ENCODE results near the gene LMX1B. TPM values are rescaled to one million over a fixed set of nuclear protein-coding genes. Genes with fewer than 3 reads are reported as not detected.

The LMX1B gene
- polyA plus RNA-seq, 1 of the 3 experiments (the other 2 are of a cell fraction): not detected

DNA sequence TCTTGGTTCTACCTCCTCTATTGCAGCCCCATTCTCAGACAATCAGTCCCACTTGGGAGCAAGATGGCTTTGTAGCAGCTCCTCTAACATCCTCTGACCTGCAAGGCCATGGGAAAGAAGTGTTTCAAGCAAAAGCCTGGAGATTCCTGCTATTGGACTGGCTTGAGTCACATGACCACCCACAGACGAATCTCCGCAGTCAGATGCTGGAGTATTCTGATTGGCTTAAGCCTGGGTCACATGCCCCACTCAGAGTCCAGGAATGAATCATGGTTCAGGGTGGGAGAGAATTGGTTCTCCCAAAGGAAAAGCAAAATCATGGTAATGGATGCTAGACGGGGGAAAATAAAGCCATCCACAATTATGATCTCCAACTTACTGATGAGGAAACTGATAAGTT is 22.6 kb upstream of the LMX1B start:
- no peak overlapping the region for H3K4me2 ChIP-seq
- ChIA-PET POLR2A (no interaction called here), CTCF (interaction anchor here (0.6 to 1.4 kb wide), 3 partner anchors 24 to 91 kb away, joined by 3 read pairs; no protein-coding TSS in a partner anchor)
- peak; percentile 48 for DNase-seq
- 57% methylated on average over 3 of the region's 3 CpGs for WGBS (ENCODE audit: low lambda C conversion rate)
- H3K9ac ChIP-seq: no peak overlapping the region
- no peaks in the 10 kb centered on the region for H4K20me1 ChIP-seq (ENCODE audit: insufficient read depth)
- H3F3A ChIP-seq (replicated peaks; ENCODE audit: insufficient read depth): no peaks in the 10 kb centered on the region
- H3K9me3 ChIP-seq: no peaks in the 10 kb centered on the region
- H3K27me3 ChIP-seq (ENCODE audit: insufficient read depth): peaks cover 18% of the 10 kb centered on the region
- no peaks in the 10 kb centered on the region for H3K79me2 ChIP-seq (ENCODE audit: insufficient read depth)
- H2AFZ ChIP-seq (ENCODE audit: low read depth): no peak overlapping the region
- peaks cover 0 to 7% of the 10 kb centered on the region in 2 experiments; a peak in 1 of 4 replicates for H3K4me1 ChIP-seq (ENCODE audit: control insufficient read depth in 1 of 2, insufficient read depth in 2 of 2, low read depth in 1 of 2, low read length in 1 of 2)
- H3K4me3 ChIP-seq (ENCODE audit: low read depth in 2 of 2, low read length in 1 of 2): no peak overlapping the region
- TF ChIP-seq YY1 (IDR thresholded peaks at IDR 0.05; ENCODE audit: low read depth) (no peak), ELF1 (IDR thresholded peaks at IDR 0.05) (no peak), POLR2AphosphoS5 (IDR thresholded peaks at IDR 0.05; ENCODE audit: low read depth, low read length) (no peak), CHD2 (IDR thresholded peaks at IDR 0.05; ENCODE audit: low read length, partially characterized antibody) (no peak), RCOR1 (IDR thresholded peaks at IDR 0.05; ENCODE audit: low read length) (no peak), TAF1 (IDR thresholded peaks at IDR 0.05; ENCODE audit: borderline replicate concordance, low read depth, low read length) (no peak), EP300 (IDR thresholded peaks at IDR 0.05; ENCODE audit: borderline replicate concordance in 1 of 2, low read depth in 1 of 2, low read length in 1 of 2) (no peak)
- TF ChIP-seq, protein P1, sequence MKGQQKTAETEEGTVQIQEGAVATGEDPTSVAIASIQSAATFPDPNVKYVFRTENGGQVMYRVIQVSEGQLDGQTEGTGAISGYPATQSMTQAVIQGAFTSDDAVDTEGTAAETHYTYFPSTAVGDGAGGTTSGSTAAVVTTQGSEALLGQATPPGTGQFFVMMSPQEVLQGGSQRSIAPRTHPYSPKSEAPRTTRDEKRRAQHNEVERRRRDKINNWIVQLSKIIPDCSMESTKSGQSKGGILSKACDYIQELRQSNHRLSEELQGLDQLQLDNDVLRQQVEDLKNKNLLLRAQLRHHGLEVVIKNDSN (IDR thresholded peaks at IDR 0.05; ENCODE audit: borderline replicate concordance, low read depth): peak; percentile 75
- H3K36me3 ChIP-seq (replicated peaks in 1 of 2; ENCODE audit: control insufficient read depth in 1 of 2, insufficient read depth in 2 of 2, low read length in 1 of 2): no peaks in the 10 kb centered on the region
- no peak overlapping the region for H3K27ac ChIP-seq (ENCODE audit: low read depth in 2 of 2, low read length in 1 of 2)
- H3K9me2 ChIP-seq: no peaks in the 10 kb centered on the region

DNA sequence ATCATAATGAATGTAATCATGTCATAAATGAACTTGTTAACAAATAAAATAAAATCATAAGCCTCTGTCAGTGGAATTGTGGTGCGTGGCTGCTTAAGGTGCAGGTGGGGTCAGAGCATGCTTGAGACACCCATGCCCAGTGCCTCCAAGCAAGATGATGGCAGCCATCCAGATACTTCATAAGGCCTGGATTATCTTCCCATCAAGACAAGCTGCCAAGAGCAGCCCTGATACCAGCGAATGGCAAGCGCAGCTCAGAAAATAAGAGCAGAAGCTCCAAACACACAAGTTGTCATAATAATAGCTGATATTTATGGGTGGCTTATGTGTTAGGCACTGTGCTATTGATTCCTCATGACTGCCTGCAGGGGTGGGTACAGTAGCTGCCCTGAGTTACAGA is 21.8 kb upstream of the LMX1B start:
- Histone ChIP-seq H4K20me1 (ENCODE audit: insufficient read depth) (no peaks in the 10 kb centered on the region), H3K9ac (no peak overlapping the region), H3K9me3 (no peaks in the 10 kb centered on the region), H3K27me3 (ENCODE audit: insufficient read depth) (peaks cover 17% of the 10 kb centered on the region), H3K4me3 (ENCODE audit: low read depth in 2 of 2, low read length in 1 of 2) (no peak overlapping the region), H3K79me2 (ENCODE audit: insufficient read depth) (no peaks in the 10 kb centered on the region), H3K27ac (ENCODE audit: low read depth in 2 of 2, low read length in 1 of 2) (no peak overlapping the region), H3K9me2 (no peaks in the 10 kb centered on the region), H3F3A (replicated peaks; ENCODE audit: insufficient read depth) (no peaks in the 10 kb centered on the region), H3K4me1 (ENCODE audit: control insufficient read depth in 1 of 2, insufficient read depth in 2 of 2, low read depth in 1 of 2, low read length in 1 of 2) (peaks cover 0 to 7% of the 10 kb centered on the region in 2 experiments; a peak in 1 of 4 replicates), H3K4me2 (no peak overlapping the region), H3K36me3 (replicated peaks in 1 of 2; ENCODE audit: control insufficient read depth in 1 of 2, insufficient read depth in 2 of 2, low read length in 1 of 2) (no peaks in the 10 kb centered on the region), H2AFZ (ENCODE audit: low read depth) (no peak overlapping the region)
- 55% methylated on average over 1 of the region's 3 CpGs for WGBS (ENCODE audit: low lambda C conversion rate)
- no peak for DNase-seq
- TF ChIP-seq GATA2 (CRISPR knock-in tag; IDR thresholded peaks at IDR 0.05) (peak; percentile 21; the same call in 1 of the 2 replicates), TEAD4 (IDR thresholded peaks at IDR 0.05; ENCODE audit: borderline replicate concordance, insufficient read depth) (no peak)
- POLR2A ChIA-PET: no interaction called here
- CTCF ChIA-PET: interaction anchor here (0.8 to 2.2 kb wide), 6 partner anchors 11 to 92 kb away, joined by 3 to 6 read pairs (median 3); no protein-coding TSS in a partner anchor

DNA sequence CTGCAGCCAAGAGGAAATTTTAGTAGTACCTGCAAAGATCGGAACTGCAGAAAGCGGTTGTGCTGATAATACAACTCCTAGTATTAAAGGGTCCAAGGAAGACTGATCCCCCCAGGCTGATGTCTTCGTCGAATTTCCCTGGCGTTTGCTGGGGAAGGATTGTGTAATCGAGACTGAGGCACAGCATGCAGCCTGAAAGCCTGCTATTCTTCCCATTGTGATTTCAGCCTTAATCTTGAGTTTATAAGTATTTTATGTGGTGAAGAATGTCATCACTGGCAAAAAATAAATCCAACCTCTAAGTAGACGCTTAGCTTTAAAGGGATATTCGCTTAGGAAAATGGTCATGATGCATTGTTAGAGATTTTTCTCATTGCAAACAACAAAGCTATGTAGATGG is 21.3 kb upstream of the LMX1B start:
- no peaks in the 10 kb centered on the region for H4K20me1 ChIP-seq (ENCODE audit: insufficient read depth)
- peaks cover 0 to 7% of the 10 kb centered on the region in 2 experiments; a peak in 1 of 4 replicates for H3K4me1 ChIP-seq (ENCODE audit: control insufficient read depth in 1 of 2, insufficient read depth in 2 of 2, low read depth in 1 of 2, low read length in 1 of 2)
- peaks cover 22% of the 10 kb centered on the region for H3K27me3 ChIP-seq (ENCODE audit: insufficient read depth)
- no peaks in the 10 kb centered on the region for H3F3A ChIP-seq (replicated peaks; ENCODE audit: insufficient read depth)
- ChIA-PET CTCF (interaction anchor here (0.8 to 2.2 kb wide), 6 partner anchors 12 to 93 kb away, joined by 3 to 13 read pairs (median 4); no protein-coding TSS in a partner anchor), POLR2A (no interaction called here)
- H2AFZ ChIP-seq (ENCODE audit: low read depth): no peak overlapping the region
- no peak overlapping the region for H3K27ac ChIP-seq (ENCODE audit: low read depth in 2 of 2, low read length in 1 of 2)
- H3K9ac ChIP-seq: no peak overlapping the region
- no peak overlapping the region for H3K4me2 ChIP-seq
- H3K79me2 ChIP-seq (ENCODE audit: insufficient read depth): no peaks in the 10 kb centered on the region
- H3K4me3 ChIP-seq (ENCODE audit: low read depth in 2 of 2, low read length in 1 of 2): no peak overlapping the region
- H3K9me2 ChIP-seq: no peaks in the 10 kb centered on the region
- no peaks in the 10 kb centered on the region for H3K36me3 ChIP-seq (replicated peaks in 1 of 2; ENCODE audit: control insufficient read depth in 1 of 2, insufficient read depth in 2 of 2, low read length in 1 of 2)
- no peak for DNase-seq
- H3K9me3 ChIP-seq: no peaks in the 10 kb centered on the region
- 20% methylated on average over 8 of the region's 8 CpGs for whole genome bisulfite sequencing (ENCODE audit: low lambda C conversion rate)
- no peak for TF ChIP-seq NFIC (IDR thresholded peaks at IDR 0.05; ENCODE audit: borderline replicate concordance)
- TF ChIP-seq TAF1 (IDR thresholded peaks at IDR 0.05; ENCODE audit: borderline replicate concordance, low read depth, low read length): no peak
- no peak for TF ChIP-seq NRF1 (IDR thresholded peaks at IDR 0.05; ENCODE audit: low read depth, low read length)
- TF ChIP-seq YY1 (IDR thresholded peaks at IDR 0.05; ENCODE audit: low read depth): no peak
- no peak for TF ChIP-seq TEAD4 (IDR thresholded peaks at IDR 0.05; ENCODE audit: borderline replicate concordance, insufficient read depth)
- TF ChIP-seq, protein P2, sequence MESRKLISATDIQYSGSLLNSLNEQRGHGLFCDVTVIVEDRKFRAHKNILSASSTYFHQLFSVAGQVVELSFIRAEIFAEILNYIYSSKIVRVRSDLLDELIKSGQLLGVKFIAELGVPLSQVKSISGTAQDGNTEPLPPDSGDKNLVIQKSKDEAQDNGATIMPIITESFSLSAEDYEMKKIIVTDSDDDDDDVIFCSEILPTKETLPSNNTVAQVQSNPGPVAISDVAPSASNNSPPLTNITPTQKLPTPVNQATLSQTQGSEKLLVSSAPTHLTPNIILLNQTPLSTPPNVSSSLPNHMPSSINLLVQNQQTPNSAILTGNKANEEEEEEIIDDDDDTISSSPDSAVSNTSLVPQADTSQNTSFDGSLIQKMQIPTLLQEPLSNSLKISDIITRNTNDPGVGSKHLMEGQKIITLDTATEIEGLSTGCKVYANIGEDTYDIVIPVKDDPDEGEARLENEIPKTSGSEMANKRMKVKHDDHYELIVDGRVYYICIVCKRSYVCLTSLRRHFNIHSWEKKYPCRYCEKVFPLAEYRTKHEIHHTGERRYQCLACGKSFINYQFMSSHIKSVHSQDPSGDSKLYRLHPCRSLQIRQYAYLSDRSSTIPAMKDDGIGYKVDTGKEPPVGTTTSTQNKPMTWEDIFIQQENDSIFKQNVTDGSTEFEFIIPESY (IDR thresholded peaks at IDR 0.05; ENCODE audit: borderline replicate concordance, low read depth): no peak
- TF ChIP-seq, protein P3, sequence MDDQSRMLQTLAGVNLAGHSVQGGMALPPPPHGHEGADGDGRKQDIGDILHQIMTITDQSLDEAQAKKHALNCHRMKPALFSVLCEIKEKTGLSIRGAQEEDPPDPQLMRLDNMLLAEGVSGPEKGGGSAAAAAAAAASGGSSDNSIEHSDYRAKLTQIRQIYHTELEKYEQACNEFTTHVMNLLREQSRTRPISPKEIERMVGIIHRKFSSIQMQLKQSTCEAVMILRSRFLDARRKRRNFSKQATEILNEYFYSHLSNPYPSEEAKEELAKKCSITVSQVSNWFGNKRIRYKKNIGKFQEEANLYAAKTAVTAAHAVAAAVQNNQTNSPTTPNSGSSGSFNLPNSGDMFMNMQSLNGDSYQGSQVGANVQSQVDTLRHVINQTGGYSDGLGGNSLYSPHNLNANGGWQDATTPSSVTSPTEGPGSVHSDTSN (IDR thresholded peaks at IDR 0.05): no peak
- no peak for TF ChIP-seq FOSL2 (IDR thresholded peaks at IDR 0.05; ENCODE audit: borderline replicate concordance, low read depth)
- TF ChIP-seq FOXM1 (IDR thresholded peaks at IDR 0.05; ENCODE audit: low read depth): no peak
- TF ChIP-seq EP300 (IDR thresholded peaks at IDR 0.05; ENCODE audit: borderline replicate concordance in 1 of 2, low read depth in 1 of 2, low read length in 1 of 2): no peak
- no peak for TF ChIP-seq FOXJ3 (CRISPR knock-in tag; IDR thresholded peaks at IDR 0.05)
- no peak for TF ChIP-seq EZH2phosphoT487 (IDR thresholded peaks at IDR 0.05; ENCODE audit: borderline replicate concordance, low read depth)
- TF ChIP-seq POLR2AphosphoS5 (IDR thresholded peaks at IDR 0.05; ENCODE audit: low read depth, low read length): no peak

Data from SK-N-SH (cell line).